Neural progenitor cell (in vitro differentiated cells): Measurements from ENCODE around the gene AQP6. TPM values are rescaled to one million over a fixed set of nuclear protein-coding genes. Genes with fewer than 3 reads are reported as not detected.

Source experiments
- DNase-seq: peaks from one replicate; pipeline ENCODE4 v3.0.0-alpha.2; 2016; ENCODE audit warnings: low spot score
- H2AFZ ChIP-seq: fragments of 200-600 bp; sonication (generic); replicated peaks from 2 replicates; pipeline ENCODE4 v1.6.1; 2016; ENCODE audit warnings: antibody characterized with exemption
- H3F3A ChIP-seq: fragments of 200-600 bp; sonication (generic); 2 replicates; pipeline ENCODE4 v1.6.1; 2016; ENCODE audit warnings: antibody characterized with exemption, low read depth
- H3K27ac ChIP-seq: fragments of 200-600 bp; sonication (generic); 2 replicates; pipeline ENCODE4 v1.5.1; 2016; ENCODE audit warnings: mild to moderate bottlenecking
- H3K27me3 ChIP-seq: fragments of 200-600 bp; sonication (generic); 2 replicates; pipeline ENCODE4 v1.6.1; 2016; ENCODE audit warnings: mild to moderate bottlenecking, moderate library complexity
- H3K36me3 ChIP-seq: fragments of 200-600 bp; sonication (generic); 2 replicates; pipeline ENCODE4 v1.5.1; 2016
- H3K4me1 ChIP-seq: fragments of 200-600 bp; sonication (generic); 2 replicates; pipeline ENCODE4 v1.6.1; 2016; ENCODE audit warnings: mixed run types
- H3K4me2 ChIP-seq: fragments of 200-600 bp; sonication (generic); 2 replicates; pipeline ENCODE4 v1.6.1; 2016
- H3K4me3 ChIP-seq: fragments of 200-600 bp; sonication (generic); 2 replicates; pipeline ENCODE4 v1.5.1; 2016
- H3K79me2 ChIP-seq: fragments of 200-600 bp; sonication (generic); 2 replicates; pipeline ENCODE4 v1.6.1; 2016; ENCODE audit warnings: low read depth
- H3K9ac ChIP-seq: fragments of 200-600 bp; sonication (generic); 2 replicates; pipeline ENCODE4 v1.6.1; 2016
- H3K9me3 ChIP-seq: fragments of 200-600 bp; sonication (generic); 2 replicates; pipeline ENCODE4 v1.5.1; 2016; ENCODE audit warnings: low read depth
- H4K20me1 ChIP-seq: fragments of 200-600 bp; sonication (generic); 2 replicates; pipeline ENCODE4 v1.6.1; 2016; ENCODE audit warnings: low read depth
- H3K27ac Mint-ChIP-seq: 3 replicates; pipeline ENCODE4 v1.8.0; 2021; ENCODE audit warnings: mixed read lengths
- H3K27me3 Mint-ChIP-seq: 2 replicates; pipeline ENCODE4 v1.8.0; 2022; ENCODE audit warnings: low read depth, mild to moderate bottlenecking, inconsistent platforms, moderate library complexity, mixed read lengths; ENCODE audit not compliant: insufficient read depth
- H3K36me3 Mint-ChIP-seq: 3 replicates; pipeline ENCODE4 v1.8.0; 2021; ENCODE audit warnings: mixed read lengths
- H3K4me1 Mint-ChIP-seq: 3 replicates; pipeline ENCODE4 v1.8.0; 2021; ENCODE audit warnings: mixed read lengths
- H3K4me3 Mint-ChIP-seq: 3 replicates; pipeline ENCODE4 v1.8.0; 2021; ENCODE audit warnings: mild to moderate bottlenecking, moderate library complexity, mixed read lengths
- H3K9me3 Mint-ChIP-seq: 3 replicates; pipeline ENCODE4 v1.8.0; 2020; ENCODE audit warnings: mixed read lengths
- EZH2 ChIP-seq: fragments of 200-600 bp; sonication (generic); IDR thresholded peaks from 2 replicates; pipeline ENCODE4 v1.6.1; 2017; ENCODE audit warnings: antibody characterized with exemption, mild to moderate bottlenecking, moderate library complexity
- EZH2phosphoT487 ChIP-seq: fragments of 200-600 bp; sonication (generic); IDR thresholded peaks from 2 replicates; pipeline ENCODE4 v1.6.1; 2017; ENCODE audit warnings: antibody characterized with exemption
- total RNA-seq: library from RNA; depleted of rRNA; stranded (reverse); fragments of >200 nt; gene quantifications from 2 replicates; pipeline ENCODE4 v1.2.3, GENCODE V29; 2015; ENCODE audit warnings: low replicate concordance
- TF ChIP-seq, protein P1 (sequence below): fragments of 200-600 bp; sonication (generic); IDR thresholded peaks from 2 replicates; pipeline ENCODE4 v1.5.1; 2017; ENCODE audit warnings: antibody characterized with exemption, mild to moderate bottlenecking

The AQP6 gene
- total RNA-seq, 1 donor from 2014 or later: not detected

DNA sequence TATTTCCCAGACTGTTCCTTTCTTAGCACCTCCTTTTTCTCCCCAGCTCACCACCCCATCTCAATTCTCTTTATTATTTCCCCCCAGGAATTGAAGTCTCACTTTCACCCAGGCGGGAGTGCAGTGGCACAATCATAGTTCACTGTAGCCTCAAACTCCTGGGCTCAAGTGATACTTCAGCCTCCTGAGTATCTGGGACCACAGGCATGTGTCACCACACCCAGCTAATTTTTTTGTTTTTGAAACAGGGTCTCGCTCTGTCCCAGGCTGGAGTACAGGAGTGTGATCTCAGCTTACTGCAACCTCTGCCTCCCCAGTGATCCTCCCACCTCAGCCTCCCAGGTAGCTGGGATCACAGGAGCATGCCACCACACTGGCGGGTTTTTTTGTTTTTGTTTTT is 41.6 kb downstream of the AQP6 start:
- H3K4me1 Mint-ChIP-seq: peaks cover 3% of the 10 kb centered on the region
- H3K4me3 Mint-ChIP-seq: no peak overlapping the region
- no peak overlapping the region for H3K27ac Mint-ChIP-seq
- no peaks in the 10 kb centered on the region for H3K4me1 ChIP-seq
- H4K20me1 ChIP-seq: peaks cover 47% of the 10 kb centered on the region
- H2AFZ ChIP-seq: no peak overlapping the region
- H3K4me2 ChIP-seq: no peak overlapping the region
- no peaks in the 10 kb centered on the region for H3K36me3 ChIP-seq
- H3K36me3 Mint-ChIP-seq: peaks cover 20% of the 10 kb centered on the region
- H3K79me2 ChIP-seq: peaks cover 99% of the 10 kb centered on the region
- no peaks in the 10 kb centered on the region for H3K9me3 ChIP-seq
- H3F3A ChIP-seq: no peaks in the 10 kb centered on the region
- no peaks in the 10 kb centered on the region for H3K27me3 Mint-ChIP-seq
- DNase-seq: no peak
- H3K4me3 ChIP-seq: no peak overlapping the region
- no peaks in the 10 kb centered on the region for H3K9me3 Mint-ChIP-seq
- no peak overlapping the region for H3K27ac ChIP-seq
- TF ChIP-seq EZH2 (no peak), EZH2phosphoT487 (no peak)
- TF ChIP-seq, protein P1, sequence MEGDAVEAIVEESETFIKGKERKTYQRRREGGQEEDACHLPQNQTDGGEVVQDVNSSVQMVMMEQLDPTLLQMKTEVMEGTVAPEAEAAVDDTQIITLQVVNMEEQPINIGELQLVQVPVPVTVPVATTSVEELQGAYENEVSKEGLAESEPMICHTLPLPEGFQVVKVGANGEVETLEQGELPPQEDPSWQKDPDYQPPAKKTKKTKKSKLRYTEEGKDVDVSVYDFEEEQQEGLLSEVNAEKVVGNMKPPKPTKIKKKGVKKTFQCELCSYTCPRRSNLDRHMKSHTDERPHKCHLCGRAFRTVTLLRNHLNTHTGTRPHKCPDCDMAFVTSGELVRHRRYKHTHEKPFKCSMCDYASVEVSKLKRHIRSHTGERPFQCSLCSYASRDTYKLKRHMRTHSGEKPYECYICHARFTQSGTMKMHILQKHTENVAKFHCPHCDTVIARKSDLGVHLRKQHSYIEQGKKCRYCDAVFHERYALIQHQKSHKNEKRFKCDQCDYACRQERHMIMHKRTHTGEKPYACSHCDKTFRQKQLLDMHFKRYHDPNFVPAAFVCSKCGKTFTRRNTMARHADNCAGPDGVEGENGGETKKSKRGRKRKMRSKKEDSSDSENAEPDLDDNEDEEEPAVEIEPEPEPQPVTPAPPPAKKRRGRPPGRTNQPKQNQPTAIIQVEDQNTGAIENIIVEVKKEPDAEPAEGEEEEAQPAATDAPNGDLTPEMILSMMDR: no peak
- H3K9ac ChIP-seq: no peak overlapping the region
- no peaks in the 10 kb centered on the region for H3K27me3 ChIP-seq

DNA sequence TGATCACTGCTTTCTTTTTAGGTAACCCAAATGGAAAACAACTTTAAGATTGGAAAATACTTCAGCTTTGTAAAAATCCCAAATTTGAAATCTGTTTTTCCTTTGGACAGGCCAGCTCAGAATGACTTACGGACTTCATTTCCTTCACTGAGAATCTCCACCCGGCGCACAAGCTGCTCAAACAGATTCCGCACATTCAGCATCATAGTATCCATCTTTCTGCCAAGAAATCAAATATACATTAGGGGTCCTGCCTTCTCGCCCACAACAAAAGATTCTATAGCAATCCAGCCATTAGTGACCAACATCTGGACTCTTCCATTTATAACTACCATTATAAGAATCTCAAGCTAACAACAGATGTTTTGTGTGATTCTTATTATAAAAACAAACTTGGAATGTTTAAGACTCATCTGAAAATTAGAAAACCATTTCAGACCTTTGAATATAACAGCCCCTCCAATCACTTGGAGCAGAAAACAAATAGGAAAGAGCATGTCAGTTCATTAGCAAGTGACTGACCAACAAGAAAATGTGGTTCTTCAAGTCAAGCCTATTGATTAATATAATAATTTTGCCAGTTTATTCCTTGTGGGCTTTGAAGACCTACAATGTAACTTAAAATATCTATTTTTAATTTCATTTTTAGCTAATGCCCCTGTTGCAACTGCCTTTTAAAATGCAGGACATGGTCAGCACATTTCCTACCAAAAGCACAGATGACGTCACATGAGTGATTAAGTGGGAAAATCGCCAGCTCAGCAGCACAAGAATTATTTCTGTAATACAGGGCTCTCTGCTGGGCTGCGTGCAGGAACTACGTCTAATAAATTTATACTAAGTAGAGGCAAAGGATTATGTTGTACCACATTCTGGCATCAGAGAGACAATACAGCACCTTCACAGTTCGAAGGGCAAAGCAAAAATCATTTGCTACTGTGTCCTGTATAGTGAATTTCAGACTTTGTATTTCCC is 44.0 kb downstream of the AQP6 start:
- no peak overlapping the region for H3K4me2 ChIP-seq
- Mint-ChIP-seq H3K27ac (no peak overlapping the region), H3K4me3 (no peak overlapping the region), H3K36me3 (peaks cover 21% of the 10 kb centered on the region), H3K4me1 (peaks cover 12% of the 10 kb centered on the region), H3K9me3 (no peaks in the 10 kb centered on the region), H3K27me3 (no peaks in the 10 kb centered on the region)
- no peak for DNase-seq
- peaks cover 59% of the 10 kb centered on the region for H4K20me1 ChIP-seq
- no peaks in the 10 kb centered on the region for H3K4me1 ChIP-seq
- H3F3A ChIP-seq: peaks cover 1% of the 10 kb centered on the region
- no peak overlapping the region for H3K27ac ChIP-seq
- no peak overlapping the region for H3K9ac ChIP-seq
- H3K4me3 ChIP-seq: no peak overlapping the region
- H3K27me3 ChIP-seq: no peaks in the 10 kb centered on the region
- no peaks in the 10 kb centered on the region for H3K36me3 ChIP-seq
- no peak overlapping the region for H2AFZ ChIP-seq
- H3K9me3 ChIP-seq: no peaks in the 10 kb centered on the region
- H3K79me2 ChIP-seq: peaks cover 99% of the 10 kb centered on the region
- no peak for TF ChIP-seq EZH2
- TF ChIP-seq, protein P1: no peak
- TF ChIP-seq EZH2phosphoT487: no peak

DNA sequence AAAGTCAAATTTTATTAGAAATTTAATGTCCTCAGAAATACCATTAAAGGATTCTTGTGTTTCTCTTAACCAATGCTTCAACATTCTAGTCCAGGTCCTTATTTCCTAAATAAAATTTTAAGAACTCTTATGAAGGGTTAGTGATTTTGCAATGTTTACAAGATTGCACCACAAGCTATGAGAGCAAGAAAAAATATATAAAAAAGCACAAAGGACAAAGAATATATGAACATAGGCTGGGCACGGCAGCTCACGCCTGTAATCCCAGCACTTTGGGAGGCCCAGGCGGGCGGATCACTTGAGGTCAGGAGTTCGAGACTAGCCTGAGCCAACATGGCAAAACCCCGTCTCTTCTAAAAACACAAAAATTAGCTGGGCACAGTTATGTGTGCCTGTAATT is 44.9 kb downstream of the AQP6 start:
- no peak for DNase-seq
- Histone ChIP-seq H3K36me3 (no peaks in the 10 kb centered on the region), H3K79me2 (peaks cover 99% of the 10 kb centered on the region), H3K4me1 (no peaks in the 10 kb centered on the region), H3F3A (peaks cover 5% of the 10 kb centered on the region), H3K27ac (no peak overlapping the region), H2AFZ (no peak overlapping the region), H3K27me3 (no peaks in the 10 kb centered on the region), H4K20me1 (peaks cover 64% of the 10 kb centered on the region), H3K4me2 (no peak overlapping the region), H3K9ac (peak overlapping the region; percentile 4), H3K4me3 (no peak overlapping the region), H3K9me3 (no peaks in the 10 kb centered on the region)
- no peaks in the 10 kb centered on the region for H3K9me3 Mint-ChIP-seq
- peaks cover 21% of the 10 kb centered on the region for H3K36me3 Mint-ChIP-seq
- H3K27me3 Mint-ChIP-seq: no peaks in the 10 kb centered on the region
- no peak for TF ChIP-seq EZH2
- no peak overlapping the region for H3K27ac Mint-ChIP-seq
- H3K4me3 Mint-ChIP-seq: no peak overlapping the region
- peaks cover 16% of the 10 kb centered on the region for H3K4me1 Mint-ChIP-seq

DNA sequence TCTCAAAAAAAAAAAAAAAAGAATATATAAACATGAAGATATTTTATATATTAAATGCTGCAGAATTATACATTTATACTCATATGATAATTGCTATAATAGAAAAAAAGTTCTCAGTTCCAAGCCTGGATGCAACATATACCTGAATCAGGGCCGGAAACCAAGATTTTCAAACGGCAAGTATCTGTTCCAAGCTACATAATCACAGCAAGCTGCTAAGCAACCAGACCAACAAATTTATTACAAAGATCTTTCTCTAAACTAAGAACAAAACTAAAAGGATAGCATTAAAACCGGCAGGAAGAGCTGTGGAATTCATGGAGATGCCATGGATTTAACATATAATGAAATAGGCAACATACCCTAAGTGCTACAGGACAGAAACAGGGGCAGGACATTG is 45.4 kb downstream of the AQP6 start:
- Histone ChIP-seq H2AFZ (no peak overlapping the region), H3K9me3 (no peaks in the 10 kb centered on the region), H4K20me1 (peaks cover 67% of the 10 kb centered on the region), H3K79me2 (peaks cover 99% of the 10 kb centered on the region), H3K27me3 (no peaks in the 10 kb centered on the region), H3K4me1 (no peaks in the 10 kb centered on the region), H3K27ac (no peak overlapping the region), H3F3A (peaks cover 9% of the 10 kb centered on the region), H3K4me2 (no peak overlapping the region), H3K9ac (no peak overlapping the region), H3K36me3 (no peaks in the 10 kb centered on the region), H3K4me3 (no peak overlapping the region)
- Mint-ChIP-seq H3K9me3 (no peaks in the 10 kb centered on the region), H3K27ac (no peak overlapping the region), H3K4me1 (peaks cover 19% of the 10 kb centered on the region), H3K27me3 (no peaks in the 10 kb centered on the region), H3K4me3 (no peak overlapping the region), H3K36me3 (peaks cover 20% of the 10 kb centered on the region)
- no peak for DNase-seq
- TF ChIP-seq EZH2phosphoT487 (no peak), EZH2 (no peak)
- TF ChIP-seq, protein P1: no peak
